GM12872 (cell line): Measurements from ENCODE around the gene NT5C.

Experiments
- TF ChIP-seq, protein P1 (sequence below): IDR thresholded peaks from 3 replicates; pipeline ENCODE4 v1.5.1; 2011; ENCODE audit warnings: low read depth, mild to moderate bottlenecking, low read length, moderate library complexity; ENCODE audit not compliant: insufficient read depth

NT5C gene

DNA sequence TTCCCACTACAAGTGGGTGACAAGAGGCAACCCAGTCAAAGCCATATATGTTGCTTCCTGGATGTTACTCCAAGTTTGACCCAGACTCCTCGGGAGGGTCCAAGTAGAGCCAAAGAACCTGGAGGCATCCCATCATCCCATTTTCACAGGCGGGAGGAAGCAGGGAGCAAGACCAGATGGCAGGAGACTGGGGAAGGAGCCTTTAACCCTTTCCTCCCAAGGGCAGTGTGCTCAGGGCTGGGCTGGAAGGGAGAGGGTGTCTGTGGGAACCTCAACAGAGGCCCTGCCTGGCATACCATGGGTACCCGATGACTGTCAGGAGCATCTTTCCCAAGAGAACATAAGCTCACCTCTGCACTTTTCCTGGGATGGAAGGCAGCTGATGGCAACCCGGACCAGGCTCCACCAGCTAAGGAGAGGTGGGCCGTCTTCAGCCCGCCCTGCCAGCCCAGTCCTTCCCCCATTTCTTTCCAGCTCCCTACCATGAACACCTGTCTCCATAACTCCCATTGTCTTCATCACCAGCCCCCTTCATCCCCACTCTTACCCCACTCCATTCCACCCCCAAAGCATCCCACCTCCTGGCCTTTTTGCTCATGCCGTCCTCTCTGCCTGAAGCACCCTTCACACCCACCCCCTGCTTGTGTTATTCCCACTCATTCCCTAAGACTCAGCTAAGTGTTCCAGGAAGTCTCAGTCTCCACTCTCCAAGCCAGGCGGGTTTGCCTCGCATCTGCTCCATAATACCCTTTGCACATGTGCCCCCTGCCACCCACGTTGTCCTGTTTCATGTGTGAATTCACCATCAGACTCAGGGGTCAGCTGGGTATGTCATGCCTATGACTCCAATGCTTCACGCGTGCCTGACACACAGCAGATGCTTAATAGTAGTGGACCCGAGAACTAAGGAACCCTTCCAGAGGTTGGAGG is 49.7 kb downstream of the NT5C start:
- TF ChIP-seq, protein P1, sequence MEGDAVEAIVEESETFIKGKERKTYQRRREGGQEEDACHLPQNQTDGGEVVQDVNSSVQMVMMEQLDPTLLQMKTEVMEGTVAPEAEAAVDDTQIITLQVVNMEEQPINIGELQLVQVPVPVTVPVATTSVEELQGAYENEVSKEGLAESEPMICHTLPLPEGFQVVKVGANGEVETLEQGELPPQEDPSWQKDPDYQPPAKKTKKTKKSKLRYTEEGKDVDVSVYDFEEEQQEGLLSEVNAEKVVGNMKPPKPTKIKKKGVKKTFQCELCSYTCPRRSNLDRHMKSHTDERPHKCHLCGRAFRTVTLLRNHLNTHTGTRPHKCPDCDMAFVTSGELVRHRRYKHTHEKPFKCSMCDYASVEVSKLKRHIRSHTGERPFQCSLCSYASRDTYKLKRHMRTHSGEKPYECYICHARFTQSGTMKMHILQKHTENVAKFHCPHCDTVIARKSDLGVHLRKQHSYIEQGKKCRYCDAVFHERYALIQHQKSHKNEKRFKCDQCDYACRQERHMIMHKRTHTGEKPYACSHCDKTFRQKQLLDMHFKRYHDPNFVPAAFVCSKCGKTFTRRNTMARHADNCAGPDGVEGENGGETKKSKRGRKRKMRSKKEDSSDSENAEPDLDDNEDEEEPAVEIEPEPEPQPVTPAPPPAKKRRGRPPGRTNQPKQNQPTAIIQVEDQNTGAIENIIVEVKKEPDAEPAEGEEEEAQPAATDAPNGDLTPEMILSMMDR, result no peak
